Stimulated activated CD4-positive, alpha-beta T cell treated with anti-CD3 and anti-CD28 coated beads, Interleukin-1b, Interleukin-23, amount 100 ng/mL, for 4 hours (primary cell): ENCODE data around the gene KIF2A.

ENCODE experiments used
- DNase-seq, 2 donors: peaks; one replicate each; pipeline ENCODE4 v3.0.0-alpha.2; 2020; ENCODE audit warnings: low read depth in 2 of 2

KIF2A gene

DNA sequence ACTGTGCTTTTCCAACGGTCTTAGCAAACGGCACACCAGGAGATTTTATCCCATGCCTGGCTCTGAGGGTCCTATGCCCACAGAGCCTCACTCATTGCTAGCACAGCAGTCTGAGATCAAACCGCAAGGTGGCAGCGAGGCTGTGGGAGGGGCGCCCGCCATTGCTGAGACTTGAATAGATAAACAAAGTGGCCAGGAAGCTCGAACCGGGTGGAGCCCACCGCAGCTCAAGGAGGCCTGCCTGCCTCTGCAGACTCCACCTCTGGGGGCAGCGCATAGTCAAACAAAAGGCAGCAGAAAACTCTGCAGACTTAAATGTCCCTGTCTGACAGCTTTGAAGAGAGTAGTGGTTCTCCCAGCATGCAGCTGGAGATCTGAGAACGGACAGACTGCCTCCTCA is 14.2 kb upstream of the KIF2A start:
- peak in 1 of 2 donors; percentile 26 for DNase-seq

DNA sequence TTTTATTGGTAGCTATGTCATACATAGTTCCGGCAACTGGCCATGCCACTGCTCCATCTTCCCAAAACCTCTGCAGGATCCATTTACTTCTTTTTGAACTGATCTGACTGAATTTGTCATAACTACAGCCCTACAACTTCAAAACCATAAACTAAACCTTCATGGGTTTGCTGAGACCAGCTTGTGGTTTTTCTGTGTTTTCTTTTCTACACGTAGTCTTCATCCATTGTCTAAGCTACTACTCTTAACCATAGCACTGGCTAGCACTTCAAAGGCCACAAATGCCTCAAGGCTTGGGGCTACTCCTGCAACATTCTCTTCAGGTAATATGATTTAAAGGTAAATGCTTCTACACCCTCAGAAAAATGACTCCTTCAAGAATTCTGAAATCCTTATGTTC is 9.0 kb upstream of the KIF2A start:
- no peak for DNase-seq

DNA sequence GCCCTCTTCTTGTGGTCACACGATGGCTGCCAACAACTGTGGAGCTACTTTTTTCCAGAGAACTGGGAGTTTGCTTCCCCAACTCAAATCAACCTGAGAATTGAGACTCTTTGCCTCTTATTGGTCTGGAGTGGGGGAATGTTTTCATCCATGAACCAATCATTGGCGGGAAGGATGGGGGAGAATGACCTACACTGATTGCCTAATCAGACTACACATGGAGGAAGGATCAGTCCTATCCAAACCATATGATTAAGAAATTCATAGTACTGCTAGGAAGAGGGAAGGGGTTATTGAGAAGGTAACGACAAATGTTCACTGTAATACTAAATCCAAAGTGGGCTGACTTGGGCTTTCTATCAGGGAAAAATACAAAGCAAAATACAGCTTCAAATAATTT is 7.9 kb upstream of the KIF2A start:
- DNase-seq = no peak

DNA sequence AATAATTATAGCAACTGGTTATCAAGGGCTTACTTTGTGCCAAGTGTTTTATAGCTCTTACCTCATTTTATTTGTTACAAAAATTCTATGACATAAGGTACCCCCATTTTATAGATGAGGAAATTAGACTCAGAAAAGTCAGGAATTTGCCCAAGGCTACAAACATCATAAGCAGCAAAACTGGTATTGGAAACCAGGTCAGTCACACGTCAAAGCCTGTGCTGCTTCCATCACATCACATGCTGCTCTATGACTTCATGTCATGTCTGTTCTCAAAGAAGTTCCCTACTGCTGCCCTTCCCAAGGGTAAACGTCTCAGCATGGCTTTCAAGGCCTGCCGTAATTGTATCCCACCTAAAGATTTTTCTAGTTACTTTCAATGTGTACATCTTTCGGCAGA is 6.9 kb upstream of the KIF2A start:
- no peak for DNase-seq

DNA sequence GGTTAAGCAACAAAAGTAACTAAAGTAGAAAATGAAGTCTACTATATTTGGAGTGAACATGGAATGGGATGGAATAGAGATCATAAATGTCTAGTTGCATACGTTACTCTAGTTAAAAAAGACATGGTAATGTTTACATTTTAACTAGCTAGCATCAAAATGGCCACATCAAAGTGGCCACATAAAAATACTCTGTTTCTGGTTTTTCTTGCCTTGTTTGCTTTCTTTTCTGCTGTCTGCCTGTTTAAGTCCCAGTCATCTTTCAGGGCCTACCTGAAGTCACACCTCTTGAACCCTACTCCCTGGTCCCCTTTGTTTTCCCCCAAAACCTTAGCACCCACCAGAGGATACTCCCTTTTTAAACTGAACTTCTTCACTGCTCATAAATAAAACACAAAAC is 6.4 kb upstream of the KIF2A start:
- no peak for DNase-seq

DNA sequence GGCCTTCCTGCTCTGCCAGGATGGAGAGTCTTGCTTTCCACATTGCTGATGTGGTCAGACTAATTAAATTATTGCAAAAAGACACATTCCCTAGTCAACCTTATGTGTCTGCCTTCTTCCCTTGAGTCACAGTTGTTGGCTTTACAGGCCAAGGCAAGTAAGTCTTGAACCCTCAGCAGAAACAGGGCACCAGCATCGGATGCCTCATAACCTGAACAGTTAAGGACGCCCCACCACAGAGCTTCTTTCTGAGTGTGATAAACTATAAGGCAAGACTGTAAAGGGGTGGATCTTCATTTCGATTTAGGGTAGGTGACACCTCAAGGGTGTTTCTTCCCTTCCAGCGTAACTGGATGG is 670 bp upstream of the KIF2A start:
- DNase-seq = no peak

DNA sequence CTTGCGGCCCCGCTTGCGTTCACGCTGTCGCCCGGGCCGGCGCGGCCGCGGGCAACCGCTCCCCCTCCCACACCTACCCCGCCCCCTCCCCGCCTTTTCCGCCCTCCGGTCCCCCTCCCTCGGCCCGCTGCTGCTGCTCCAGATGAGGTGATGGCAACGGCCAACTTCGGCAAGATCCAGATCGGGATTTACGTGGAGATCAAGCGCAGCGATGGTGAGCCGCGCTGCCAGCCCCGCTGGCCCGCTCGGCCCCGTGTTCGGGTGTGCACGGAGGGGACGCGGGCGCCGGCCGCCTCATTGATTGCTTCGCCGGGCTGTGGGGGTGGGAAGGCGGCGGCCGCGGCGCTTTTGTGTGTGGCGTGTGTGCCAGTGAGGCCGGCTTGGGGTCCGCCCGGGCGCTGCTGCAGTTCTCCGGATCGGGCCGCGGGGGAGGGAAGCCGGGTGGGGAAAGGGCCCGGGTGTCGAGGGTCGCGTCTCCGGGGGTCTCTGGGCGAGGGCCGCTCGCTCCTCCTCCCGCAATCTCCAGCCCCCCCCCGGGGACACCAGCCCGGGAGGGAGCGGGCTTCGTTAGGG is 403 bp downstream of the KIF2A start:
- DNase-seq = no peak

DNA sequence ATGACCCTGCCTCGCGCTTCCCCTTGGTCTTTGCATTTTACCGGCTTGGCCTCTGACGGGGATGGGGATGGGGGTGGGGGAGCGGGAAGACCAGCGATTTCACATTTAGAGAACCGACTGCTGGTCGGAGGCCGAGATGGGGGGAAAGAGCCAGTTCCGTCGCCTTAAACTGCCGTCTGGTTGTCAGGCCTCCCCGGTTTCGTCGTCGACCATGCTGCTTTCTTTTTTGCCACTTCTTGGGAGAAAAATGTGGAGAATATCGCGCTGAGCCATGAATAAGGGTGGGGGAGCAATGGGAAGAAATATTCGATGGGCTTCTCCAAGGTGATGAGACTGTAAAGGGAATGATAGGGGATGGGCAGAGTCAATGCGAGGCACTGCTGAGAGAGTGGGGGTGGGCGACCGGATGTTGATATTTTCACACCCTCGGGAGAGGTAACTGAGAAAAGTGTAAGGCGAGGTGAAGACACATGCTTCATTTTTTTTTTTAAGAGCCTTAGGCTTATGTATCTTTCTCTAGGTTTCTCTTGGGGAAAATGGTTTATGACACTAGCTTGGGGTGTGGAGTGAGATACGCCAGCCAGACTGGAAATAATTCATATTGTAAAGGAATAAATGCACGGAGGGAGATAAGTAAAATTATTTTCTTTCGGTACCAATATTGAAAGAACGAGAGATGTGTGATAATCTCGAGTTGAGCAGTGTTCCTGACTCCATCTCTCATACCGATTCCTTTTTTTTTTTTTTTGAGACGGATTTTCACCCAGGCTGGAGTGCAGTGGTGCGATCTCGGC is 1.1 kb downstream of the KIF2A start:
- DNase-seq = peak; percentile 45 to 50

DNA sequence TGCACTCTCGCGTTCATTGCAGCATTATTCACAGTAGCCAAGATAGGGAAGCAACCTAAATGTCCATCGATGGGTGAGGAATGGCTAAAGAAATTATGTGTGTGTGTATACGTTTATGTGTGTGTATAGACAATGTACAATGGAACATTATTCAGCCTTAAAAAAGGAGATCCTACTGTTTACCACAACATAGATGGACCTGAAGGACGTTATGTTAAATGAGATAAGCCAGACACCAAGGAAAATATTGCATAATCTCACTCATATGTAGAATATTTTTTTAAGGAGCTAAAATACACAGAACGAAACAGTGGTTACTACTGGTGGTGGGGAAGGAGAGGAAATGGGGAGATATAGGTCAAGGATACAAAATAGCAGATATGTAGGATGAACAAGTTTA is 2.4 kb downstream of the KIF2A start:
- DNase-seq = no peak

DNA sequence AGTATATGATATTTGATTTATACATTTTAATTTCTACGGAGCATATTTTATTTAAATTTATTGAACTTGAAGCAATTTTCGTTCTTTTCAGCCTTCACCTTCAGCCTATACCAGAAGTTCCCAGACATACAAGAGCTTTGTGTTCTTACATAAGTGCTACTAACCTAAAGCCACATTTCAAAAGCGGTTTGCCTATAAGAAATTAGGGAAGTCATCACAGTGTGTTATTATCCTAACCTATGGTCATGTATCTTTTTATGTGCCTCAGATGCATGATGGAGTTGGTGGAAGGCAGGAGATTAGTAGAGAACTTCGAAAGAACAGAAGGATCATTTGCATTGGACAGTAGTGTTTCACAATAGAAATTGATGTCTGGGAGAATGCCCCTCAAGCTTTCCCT is 3.1 kb downstream of the KIF2A start:
- no peak for DNase-seq

DNA sequence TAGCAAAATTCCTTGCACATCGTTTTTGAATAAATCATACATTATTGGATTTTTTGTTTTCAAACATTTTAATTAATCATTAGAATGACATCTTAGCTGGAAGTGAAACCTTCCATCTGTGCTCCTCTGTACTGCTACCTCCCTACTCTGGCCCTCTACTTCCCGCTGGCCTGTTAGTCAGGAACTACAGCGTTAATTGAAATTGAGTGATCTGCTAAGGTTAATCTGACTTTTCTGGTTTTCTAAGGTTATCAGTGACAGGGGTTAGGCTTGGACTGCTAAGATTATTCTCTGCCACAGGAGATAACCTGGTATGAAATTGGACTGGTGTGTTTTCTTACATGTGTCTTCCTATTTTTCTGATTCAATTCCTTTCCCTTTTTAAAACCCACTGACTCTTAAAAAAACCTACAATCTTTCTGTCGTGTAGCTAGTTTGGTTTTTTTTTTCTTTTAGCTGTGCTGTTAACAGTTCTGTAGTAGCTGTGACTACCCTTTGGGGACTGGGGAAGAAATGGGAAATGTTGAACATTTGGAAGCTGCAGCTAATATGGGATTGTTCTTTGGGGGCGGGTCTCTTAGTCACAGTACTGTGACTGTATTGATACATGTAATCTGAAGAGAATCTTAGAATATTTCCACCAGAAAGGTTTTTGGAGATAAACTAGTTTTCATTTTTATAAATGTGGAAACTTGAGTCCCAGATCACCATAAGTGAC is 4.6 kb downstream of the KIF2A start:
- no peak for DNase-seq

DNA sequence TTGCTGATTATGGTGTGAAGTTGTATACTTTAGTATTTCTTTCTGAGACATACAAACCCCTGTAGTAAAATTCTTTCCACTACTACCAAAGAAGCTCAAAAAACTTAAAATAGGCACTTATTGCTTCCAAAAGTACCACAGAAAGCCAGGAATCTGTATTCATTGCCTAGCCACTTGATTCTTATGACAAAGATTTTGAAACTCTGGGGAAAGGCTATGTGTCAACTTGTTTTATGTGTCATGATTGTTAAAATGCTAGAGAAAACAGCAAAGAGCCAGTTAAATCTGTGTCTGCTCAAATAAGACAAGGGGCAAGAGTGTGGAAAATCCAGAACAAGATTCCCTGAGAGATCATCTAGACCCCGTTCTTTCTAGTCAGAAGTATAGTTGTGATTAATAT is 6.0 kb downstream of the KIF2A start:
- DNase-seq = no peak

DNA sequence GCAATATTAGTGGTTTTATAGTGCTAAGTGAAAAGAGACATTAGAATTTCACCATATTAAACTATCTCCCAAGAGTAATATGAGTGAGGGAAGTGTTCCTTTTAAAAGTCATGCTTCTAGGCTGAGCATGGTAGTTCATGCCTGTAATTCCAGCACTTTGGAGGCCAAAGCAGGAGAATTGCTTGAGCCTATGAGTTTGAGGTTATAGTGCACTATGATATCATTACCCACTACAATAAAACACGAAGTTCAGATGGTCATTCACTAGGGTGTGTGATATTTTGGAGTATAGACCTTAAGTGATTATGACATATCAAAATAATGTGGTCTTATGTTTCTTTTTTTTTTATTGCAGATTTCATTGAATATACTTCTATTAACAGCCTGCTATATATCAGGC is 6.7 kb downstream of the KIF2A start:
- no peak for DNase-seq

DNA sequence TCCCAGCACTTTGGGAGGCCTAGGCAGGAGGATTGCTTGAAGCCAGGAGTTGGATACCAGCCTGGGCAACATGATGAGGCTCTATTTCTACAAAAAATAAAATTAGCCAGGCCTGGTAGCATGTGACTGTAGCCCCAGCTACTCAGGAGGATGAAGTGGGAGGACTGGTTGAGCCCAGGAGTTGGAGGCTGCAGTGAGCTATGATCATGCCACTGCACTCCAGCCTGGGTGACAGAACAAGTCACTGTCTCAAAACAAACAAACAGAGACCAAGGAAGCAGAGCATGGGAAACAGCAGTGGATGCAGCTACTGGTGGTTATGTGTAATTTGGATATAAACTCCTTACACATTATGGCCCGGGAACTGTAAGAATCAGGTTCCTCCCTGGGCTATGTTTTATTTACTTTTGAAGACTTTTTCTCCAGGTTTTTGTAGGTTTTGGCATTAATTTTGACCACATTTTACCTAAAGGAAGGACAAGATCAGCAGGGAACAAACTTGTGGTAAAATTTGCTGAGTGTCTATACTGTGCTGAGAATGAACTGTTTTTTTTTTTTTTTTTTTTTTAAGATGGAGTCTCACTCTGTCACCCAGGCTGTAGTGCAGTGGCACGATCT is 8.3 kb downstream of the KIF2A start:
- no peak for DNase-seq

DNA sequence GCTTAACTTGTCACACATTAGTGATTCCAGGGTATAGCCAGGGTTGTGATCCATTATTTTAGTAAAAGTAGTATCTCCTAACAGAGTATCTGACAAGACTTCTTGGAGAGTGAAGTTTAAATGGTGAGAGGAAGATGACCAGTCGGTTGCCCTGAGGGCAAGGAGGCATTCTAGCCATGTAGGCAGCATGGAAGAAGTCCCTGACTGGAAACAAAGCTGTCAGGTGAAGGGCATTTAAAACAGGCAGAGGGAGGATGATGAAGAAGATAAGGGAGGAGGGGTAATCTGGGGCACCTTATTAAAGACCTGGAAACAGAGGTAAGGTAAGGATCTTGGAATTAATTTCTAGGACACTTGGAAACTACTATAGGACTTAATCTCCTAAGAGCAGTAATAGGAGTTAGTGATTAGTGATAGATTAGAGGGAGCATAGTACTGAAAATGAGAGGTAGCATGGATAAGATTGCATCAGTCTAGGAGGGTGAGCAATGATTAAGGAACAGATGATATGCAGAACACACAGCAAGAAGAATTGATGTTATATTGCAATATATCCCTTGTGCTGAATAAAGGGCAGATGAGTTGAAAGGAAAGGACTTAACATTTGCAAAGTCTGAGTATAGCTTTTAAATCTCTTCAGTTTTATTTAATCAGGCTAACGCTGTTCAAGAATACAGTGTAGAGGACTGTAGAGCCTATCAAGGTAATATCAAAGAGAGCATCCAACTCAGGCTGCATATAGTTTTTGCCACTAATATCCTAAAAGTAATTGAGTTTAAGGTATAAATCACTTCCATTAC is 9.6 kb downstream of the KIF2A start:
- DNase-seq = no peak

DNA sequence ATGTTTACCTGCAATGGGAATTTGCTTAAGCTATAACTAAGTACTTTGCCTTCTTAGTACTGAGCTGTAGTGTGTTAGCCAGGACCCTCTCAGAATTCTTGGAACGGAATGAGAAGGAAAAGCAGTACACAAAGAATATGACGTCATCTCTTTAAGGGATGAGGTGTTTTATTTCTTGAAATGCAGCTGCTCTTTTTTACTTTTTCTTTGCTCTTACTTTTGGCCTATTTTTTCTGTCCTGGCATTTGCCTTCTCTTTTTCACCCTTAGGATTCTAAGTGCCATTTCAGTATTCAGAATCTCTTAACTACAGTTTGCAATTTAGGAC is 10.1 kb downstream of the KIF2A start:
- DNase-seq = no peak

DNA sequence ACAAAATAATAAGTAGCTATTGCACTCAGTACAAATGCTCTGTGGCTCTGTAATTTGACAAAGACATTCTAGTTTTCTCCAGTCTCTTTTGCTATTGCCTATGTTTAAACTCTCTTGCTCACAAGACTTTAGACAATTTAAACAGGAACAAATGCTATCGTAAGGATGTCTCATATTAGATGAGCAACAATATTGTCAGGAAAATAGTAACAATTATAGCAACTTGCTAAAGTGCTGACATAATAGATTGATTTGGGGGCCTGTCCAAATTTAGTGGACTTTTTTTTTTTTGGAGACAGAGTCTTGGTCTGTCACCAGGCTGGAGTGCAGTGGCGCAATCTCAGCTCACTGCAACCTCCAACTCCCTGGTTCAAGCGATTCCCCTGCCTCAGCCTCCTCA is 11.8 kb downstream of the KIF2A start:
- no peak for DNase-seq

DNA sequence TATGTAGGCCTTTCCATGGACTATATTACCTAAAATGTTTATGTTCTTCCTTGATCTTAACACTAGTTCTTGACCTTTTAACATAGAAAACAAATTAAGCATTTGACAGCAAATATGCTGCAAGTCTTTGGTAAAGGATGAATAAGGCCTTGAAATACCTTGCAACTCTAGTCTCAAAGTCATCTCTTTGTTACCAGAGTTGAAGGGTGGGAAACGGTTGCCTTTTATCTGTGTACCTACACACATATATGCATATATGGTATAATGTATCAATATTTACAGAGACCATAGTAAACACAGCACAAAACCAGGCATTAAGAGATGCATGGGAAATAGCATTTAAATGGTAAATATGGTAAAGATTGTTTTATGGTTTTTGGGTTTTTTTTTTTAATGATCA is 16.5 kb downstream of the KIF2A start:
- no peak for DNase-seq

DNA sequence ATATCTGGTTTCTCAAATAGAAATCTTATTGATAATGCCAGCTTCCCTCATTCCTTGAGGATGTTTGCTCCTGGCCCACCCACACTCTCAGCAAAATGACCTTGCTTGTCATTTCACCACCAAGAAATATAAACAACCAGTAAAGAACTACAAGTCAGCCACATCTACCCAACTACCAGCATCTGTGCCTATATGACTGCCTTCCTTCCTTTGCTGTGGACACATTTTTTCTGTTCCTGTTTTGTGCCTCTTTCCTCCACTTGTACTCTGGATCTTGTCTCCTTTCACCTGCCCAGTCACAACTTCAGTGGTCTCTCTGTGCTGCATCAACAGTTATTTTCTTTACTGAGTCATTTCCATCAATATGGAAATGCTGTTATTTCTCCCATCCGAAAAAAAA is 20.3 kb downstream of the KIF2A start:
- no peak for DNase-seq

DNA sequence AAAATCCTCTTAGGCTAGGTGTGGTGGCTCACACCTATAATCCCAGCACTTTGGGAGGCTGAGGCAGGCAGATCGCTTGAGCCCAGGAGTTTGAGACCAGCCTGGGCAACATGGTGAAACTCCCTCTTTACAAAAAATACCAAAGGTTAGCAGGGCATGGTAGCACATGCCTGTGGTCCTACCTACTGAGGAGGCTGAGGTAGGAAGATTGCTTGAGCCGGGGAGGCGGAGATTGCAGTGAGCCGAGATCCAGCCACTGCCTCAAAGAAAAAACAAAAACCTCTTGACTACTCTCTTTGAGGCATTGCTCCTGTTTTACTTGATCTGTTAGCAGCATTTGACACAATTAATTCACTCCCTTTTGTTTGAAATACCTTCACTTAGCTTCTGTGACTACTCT is 20.7 kb downstream of the KIF2A start:
- DNase-seq = no peak

DNA sequence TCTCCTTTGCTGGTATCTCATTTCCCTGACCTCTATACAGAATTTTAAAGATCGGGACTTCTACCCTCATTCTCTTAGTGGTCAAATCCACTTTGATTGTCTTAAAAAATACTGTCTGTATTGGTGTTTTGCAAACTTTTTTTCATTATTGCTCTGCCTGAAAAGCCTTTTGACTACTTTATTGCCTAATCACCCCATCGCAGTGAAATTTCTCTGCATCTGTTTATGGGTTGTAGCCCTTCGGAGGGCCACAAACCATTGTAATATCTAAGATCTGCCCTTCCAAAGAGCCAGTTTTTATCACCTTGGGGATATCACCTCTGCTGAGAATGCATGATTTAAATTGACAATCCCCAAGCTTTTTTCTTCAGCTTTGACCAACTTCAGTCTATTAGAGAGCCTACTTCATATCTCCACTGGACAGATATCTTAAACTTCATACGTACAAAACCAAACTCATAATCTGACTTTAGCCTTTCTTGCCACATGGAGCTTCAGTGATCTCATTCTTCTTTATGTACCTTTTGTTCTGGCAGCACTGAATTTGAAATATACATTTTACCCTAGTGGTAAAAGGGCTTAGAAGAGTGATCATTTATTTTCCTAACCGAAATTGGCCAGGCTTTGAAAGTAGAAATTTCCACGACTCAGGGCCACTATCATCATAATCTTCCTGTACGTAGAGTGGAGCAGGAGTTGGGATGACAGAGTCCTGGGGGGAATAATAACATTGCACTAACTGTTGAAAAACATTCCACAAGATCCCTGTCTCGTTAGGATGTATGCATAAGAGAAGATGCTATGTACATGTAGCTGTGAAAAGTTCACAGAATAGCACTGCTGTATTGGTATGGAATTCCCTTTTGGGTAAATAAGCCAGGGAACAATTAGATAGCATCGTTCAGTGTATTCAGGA is 21.4 kb downstream of the KIF2A start:
- no peak for DNase-seq
